ENCODE measurements around the gene TRIM33. TPM values are rescaled to one million over a fixed set of nuclear protein-coding genes. Genes with fewer than 3 reads are reported as not detected.

The TRIM33 gene
- total and polyA plus RNA-seq, 2 donors (not counting 1 experiment from before 2014, with no cell fraction given): 13.7 to 61.0 TPM

DNA sequence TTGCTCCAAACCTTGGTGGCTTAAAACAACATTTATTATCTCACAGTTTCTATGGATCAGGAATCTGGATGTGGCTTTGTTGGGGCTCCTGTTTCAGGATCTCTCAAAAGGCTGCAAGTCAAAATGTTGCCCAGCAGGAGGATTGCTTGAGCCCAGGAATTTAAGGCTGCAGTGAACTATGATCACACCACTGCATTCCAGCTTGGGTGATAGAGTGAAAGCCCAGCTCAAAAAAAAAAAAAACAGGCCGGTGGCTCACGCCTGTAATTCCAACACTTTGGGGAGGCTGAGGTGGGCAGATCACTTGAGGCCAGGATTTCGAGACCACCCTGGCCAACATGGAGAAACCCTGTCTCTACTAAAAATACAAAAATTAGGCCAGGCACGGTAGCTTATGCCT, 40.4 kb upstream of the TRIM33 start:
- no peak for TF ChIP-seq EZH2 (IDR thresholded peaks at IDR 0.05; ENCODE audit: borderline replicate concordance, insufficient read depth, low read depth, low read length, poor library complexity, severe bottlenecking)
- TF ChIP-seq, protein P1, sequence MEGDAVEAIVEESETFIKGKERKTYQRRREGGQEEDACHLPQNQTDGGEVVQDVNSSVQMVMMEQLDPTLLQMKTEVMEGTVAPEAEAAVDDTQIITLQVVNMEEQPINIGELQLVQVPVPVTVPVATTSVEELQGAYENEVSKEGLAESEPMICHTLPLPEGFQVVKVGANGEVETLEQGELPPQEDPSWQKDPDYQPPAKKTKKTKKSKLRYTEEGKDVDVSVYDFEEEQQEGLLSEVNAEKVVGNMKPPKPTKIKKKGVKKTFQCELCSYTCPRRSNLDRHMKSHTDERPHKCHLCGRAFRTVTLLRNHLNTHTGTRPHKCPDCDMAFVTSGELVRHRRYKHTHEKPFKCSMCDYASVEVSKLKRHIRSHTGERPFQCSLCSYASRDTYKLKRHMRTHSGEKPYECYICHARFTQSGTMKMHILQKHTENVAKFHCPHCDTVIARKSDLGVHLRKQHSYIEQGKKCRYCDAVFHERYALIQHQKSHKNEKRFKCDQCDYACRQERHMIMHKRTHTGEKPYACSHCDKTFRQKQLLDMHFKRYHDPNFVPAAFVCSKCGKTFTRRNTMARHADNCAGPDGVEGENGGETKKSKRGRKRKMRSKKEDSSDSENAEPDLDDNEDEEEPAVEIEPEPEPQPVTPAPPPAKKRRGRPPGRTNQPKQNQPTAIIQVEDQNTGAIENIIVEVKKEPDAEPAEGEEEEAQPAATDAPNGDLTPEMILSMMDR (IDR thresholded peaks at IDR 0.05): no peak

DNA sequence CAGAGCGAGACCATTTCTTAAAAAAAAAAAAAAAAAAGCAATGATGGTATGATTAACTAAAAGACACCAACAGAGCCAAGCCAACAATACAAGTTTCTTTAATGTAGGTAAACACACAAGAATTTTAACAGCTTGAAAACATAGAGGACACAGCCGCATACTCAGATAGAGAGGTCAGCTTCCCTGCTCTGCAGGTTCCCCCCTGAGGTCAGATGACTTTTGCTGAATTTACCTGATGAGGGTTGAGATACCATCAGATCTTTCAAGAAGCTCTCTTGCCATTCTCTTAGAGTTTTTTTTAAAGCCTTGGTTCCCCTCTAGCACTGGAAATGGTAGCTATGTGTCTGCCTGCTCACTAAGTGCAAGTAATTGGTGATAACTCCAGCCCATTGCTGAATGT, 39.3 kb upstream of the TRIM33 start:
- WGBS (ENCODE audit: insufficient coverage): 100% methylated on average over 1 of the region's 2 CpGs
- TF ChIP-seq, protein P1 (IDR thresholded peaks at IDR 0.05): no peak
- no peak for TF ChIP-seq EZH2 (IDR thresholded peaks at IDR 0.05; ENCODE audit: borderline replicate concordance, insufficient read depth, low read depth, low read length, poor library complexity, severe bottlenecking)
- ChIA-PET CTCF (no interaction called here), POLR2A (no interaction called here)
- no peak overlapping the region for H3K4me2 ChIP-seq (replicated peaks; ENCODE audit: low read depth, low read length, poor library complexity, severe bottlenecking)
- H3K4me1 ChIP-seq (ENCODE audit: control insufficient read depth in 2 of 2, insufficient read depth in 2 of 2, low read length in 2 of 2): no peaks in the 10 kb centered on the region
- Mint-ChIP-seq H3K4me3 (no peak overlapping the region), H3K9me3 (ENCODE audit: insufficient read depth) (no peaks in the 10 kb centered on the region), H3K4me1 (no peaks in the 10 kb centered on the region), H3K27ac (no peak overlapping the region), H3K27me3 (peaks cover 4% of the 10 kb centered on the region)
- DNase-seq: no peak
- H3K27me3 ChIP-seq (replicated peaks in 1 of 4; ENCODE audit: control extremely low read depth in 1 of 4, control insufficient read depth in 3 of 4, insufficient read depth in 4 of 4, low read length in 3 of 4): no peaks in the 10 kb centered on the region
- H3K4me3 ChIP-seq (ENCODE audit: control extremely low read depth in 1 of 5, extremely low read depth in 1 of 5, insufficient read depth in 1 of 5, low read depth in 2 of 5, low read length in 4 of 5): no peak overlapping the region
- no peaks in the 10 kb centered on the region for H3K36me3 ChIP-seq (replicated peaks in 1 of 2; ENCODE audit: control extremely low read depth in 1 of 2, control insufficient read depth in 1 of 2, extremely low read depth in 1 of 2, insufficient read depth in 2 of 2, low read length in 1 of 2)
- no peaks in the 10 kb centered on the region for H3K79me2 ChIP-seq (ENCODE audit: control insufficient read depth, insufficient read depth, low read length)
- no peak for ATAC-seq (ENCODE audit: low read depth)
- no peak overlapping the region for H3K9ac ChIP-seq (ENCODE audit: low read length)
- intact Hi-C loops (cut with micrococcal nuclease): no loop called here
- no peak overlapping the region for H3K27ac ChIP-seq (ENCODE audit: low read length in 2 of 2)
- H3K9me3 ChIP-seq (ENCODE audit: control extremely low read depth in 1 of 3, control insufficient read depth in 2 of 3, insufficient read depth in 1 of 3, low read length in 2 of 3): no peaks in the 10 kb centered on the region
- H2AFZ ChIP-seq (ENCODE audit: insufficient read depth, low read depth, low read length, poor library complexity, severe bottlenecking): no peak overlapping the region
- no peaks in the 10 kb centered on the region for H4K20me1 ChIP-seq (ENCODE audit: control insufficient read depth, insufficient read depth, low read length, poor library complexity, severe bottlenecking)

More for the DNA sequence above, 40.4 kb upstream of the TRIM33 start:
- Mint-ChIP-seq H3K27ac (no peak overlapping the region), H3K4me1 (no peaks in the 10 kb centered on the region), H3K27me3 (peaks cover 4% of the 10 kb centered on the region), H3K4me3 (no peak overlapping the region), H3K9me3 (ENCODE audit: insufficient read depth) (no peaks in the 10 kb centered on the region)
- H3K27ac ChIP-seq (ENCODE audit: low read length in 2 of 2): no peak overlapping the region
- H3K9me3 ChIP-seq (ENCODE audit: control extremely low read depth in 1 of 3, control insufficient read depth in 2 of 3, insufficient read depth in 1 of 3, low read length in 2 of 3): no peaks in the 10 kb centered on the region
- WGBS (ENCODE audit: insufficient coverage): no CpG with 5 or more reads among the region's 4 CpGs
- no peak overlapping the region for H3K4me3 ChIP-seq (ENCODE audit: control extremely low read depth in 1 of 5, extremely low read depth in 1 of 5, insufficient read depth in 1 of 5, low read depth in 2 of 5, low read length in 4 of 5)
- H3K36me3 ChIP-seq (replicated peaks in 1 of 2; ENCODE audit: control extremely low read depth in 1 of 2, control insufficient read depth in 1 of 2, extremely low read depth in 1 of 2, insufficient read depth in 2 of 2, low read length in 1 of 2): no peaks in the 10 kb centered on the region
- intact Hi-C loops (cut with micrococcal nuclease): no loop called here
- H3K79me2 ChIP-seq (ENCODE audit: control insufficient read depth, insufficient read depth, low read length): no peaks in the 10 kb centered on the region
- ATAC-seq (ENCODE audit: low read depth) (no peak), DNase-seq (no peak)
- H3K4me2 ChIP-seq (replicated peaks; ENCODE audit: low read depth, low read length, poor library complexity, severe bottlenecking): no peak overlapping the region
- no peak overlapping the region for H2AFZ ChIP-seq (ENCODE audit: insufficient read depth, low read depth, low read length, poor library complexity, severe bottlenecking)
- ChIA-PET POLR2A (no interaction called here), CTCF (interaction anchor here (0.6 to 0.7 kb wide), 2 partner anchors 75 to 105 kb away, joined by 3 to 4 read pairs; no protein-coding TSS in a partner anchor)
- H3K4me1 ChIP-seq (ENCODE audit: control insufficient read depth in 2 of 2, insufficient read depth in 2 of 2, low read length in 2 of 2): no peaks in the 10 kb centered on the region
- H3K9ac ChIP-seq (ENCODE audit: low read length): no peak overlapping the region
- H3K27me3 ChIP-seq (replicated peaks in 1 of 4; ENCODE audit: control extremely low read depth in 1 of 4, control insufficient read depth in 3 of 4, insufficient read depth in 4 of 4, low read length in 3 of 4): no peaks in the 10 kb centered on the region
- no peaks in the 10 kb centered on the region for H4K20me1 ChIP-seq (ENCODE audit: control insufficient read depth, insufficient read depth, low read length, poor library complexity, severe bottlenecking)

Data from B cell (primary cell).